Body of pancreas (tissue), 4 donors: ENCODE results near the gene TMC3. TPM values are rescaled to one million over a fixed set of nuclear protein-coding genes. Genes with fewer than 3 reads are reported as not detected.
A peak's percentile ranks its signal among the peaks of the same experiment; 100 is the strongest.

ENCODE experiments used
- ATAC-seq: fragments of 150-250 bp; one replicate; pipeline ENCODE4 v1.9.1; 2016
- DNase-seq, 4 donors: peaks; one replicate each; pipeline ENCODE4 v3.0.0-alpha.2; 2019
- H3K27ac ChIP-seq, 4 donors: fragments of 200-600 bp; sonication (generic); 1 replicate in 3 of 4; 2 replicates in 1 of 4; pipeline versions ENCODE4 v1.5.1 to v1.6.1; 2016 to 2019; ENCODE audit warnings: mild to moderate bottlenecking in 1 of 4, mixed read lengths in 1 of 4, moderate library complexity in 1 of 4
- H3K27me3 ChIP-seq, 2 donors: fragments of 200-600 bp; sonication (generic); one replicate each; pipeline ENCODE4 v1.6.0; 2016; ENCODE audit warnings: mild to moderate bottlenecking in 1 of 2
- H3K36me3 ChIP-seq, 2 donors: fragments of 200-600 bp; sonication (generic); replicated peaks in 1 of 2; 2 replicates each; pipeline ENCODE4 v1.5.1; 2016; ENCODE audit warnings: low read depth in 2 of 2; ENCODE audit not compliant: insufficient read depth in 1 of 2
- H3K4me1 ChIP-seq: fragments of 200-600 bp; sonication (generic); one replicate; pipeline ENCODE4 v1.6.0; 2016
- H3K4me3 ChIP-seq, 2 donors: fragments of 200-600 bp; sonication (generic); 1 replicate in 1 of 2; 2 replicates in 1 of 2; pipeline ENCODE4 v1.5.1; 2016 to 2019
- H3K9me3 ChIP-seq, 3 donors: fragments of 200-600 bp; sonication (generic); 1 replicate in 2 of 3; 2 replicates in 1 of 3; pipeline ENCODE4 v1.5.1; 2016
- POLR2A ChIP-seq, 3 donors: fragments of 450-650 bp; IDR thresholded peaks; one replicate each; pipeline ENCODE4 v1.6.1; 2016; ENCODE audit warnings: antibody characterized with exemption in 3 of 3, mild to moderate bottlenecking in 2 of 3
- WGBS, 2 donors: methylation state at CpG; one replicate each; pipeline ENCODE4 v1.1.5; 2017; 5-methylcytosine and 5-hydroxymethylcytosine counted together
- intact Hi-C: fragments of 100-400 bp; cut with DNase I; formaldehyde crosslinking; loops from one replicate; pipeline ENCODE4 v1.15.1; 2023
- total RNA-seq, 2 donors: library from RNA; depleted of rRNA; stranded (reverse); fragments of >200 nt; gene quantifications; one replicate each; pipeline ENCODE4 v1.1.0, GENCODE V29; 2016
- TF ChIP-seq, protein P1 (sequence below), 7 experiments: fragments of 450-650 bp in 4 of 7; fragments of 200-600 bp in 3 of 7; sonication (generic) in 3 of 7; IDR thresholded peaks; one replicate each; pipeline ENCODE4 v1.5.1; 2016 to 2019; ENCODE audit warnings: antibody characterized with exemption in 7 of 7

Gene TMC3
- total RNA-seq, 2 donors from 2014 or later = 0.33 TPM; not detected in 1

DNA sequence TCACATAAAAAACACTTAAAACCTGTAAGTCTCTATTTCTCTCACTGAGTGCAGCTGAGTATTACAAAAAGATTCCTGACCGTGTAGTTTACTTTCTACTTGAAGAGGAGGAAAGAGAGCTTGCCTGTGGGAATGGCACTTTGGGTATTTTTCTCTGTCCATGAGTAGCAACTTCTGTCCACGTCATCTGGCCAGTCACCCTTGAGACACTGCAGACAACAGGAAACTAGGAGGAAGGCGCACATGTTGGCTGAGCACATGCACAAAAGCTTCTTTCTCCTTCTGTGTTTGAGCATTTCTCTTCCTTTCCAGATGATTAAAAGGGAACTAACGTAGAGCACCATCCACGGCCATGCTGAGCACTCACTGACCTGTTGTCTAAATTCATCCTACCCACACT is 69.8 kb downstream of the TMC3 start:
- no peak overlapping the region for H3K4me3 ChIP-seq
- H3K27ac ChIP-seq = peak overlapping the region in 1 of 4 donors; percentile 71
- TF ChIP-seq POLR2A (IDR thresholded peaks at IDR 0.05) = no peak
- TF ChIP-seq, protein P1, sequence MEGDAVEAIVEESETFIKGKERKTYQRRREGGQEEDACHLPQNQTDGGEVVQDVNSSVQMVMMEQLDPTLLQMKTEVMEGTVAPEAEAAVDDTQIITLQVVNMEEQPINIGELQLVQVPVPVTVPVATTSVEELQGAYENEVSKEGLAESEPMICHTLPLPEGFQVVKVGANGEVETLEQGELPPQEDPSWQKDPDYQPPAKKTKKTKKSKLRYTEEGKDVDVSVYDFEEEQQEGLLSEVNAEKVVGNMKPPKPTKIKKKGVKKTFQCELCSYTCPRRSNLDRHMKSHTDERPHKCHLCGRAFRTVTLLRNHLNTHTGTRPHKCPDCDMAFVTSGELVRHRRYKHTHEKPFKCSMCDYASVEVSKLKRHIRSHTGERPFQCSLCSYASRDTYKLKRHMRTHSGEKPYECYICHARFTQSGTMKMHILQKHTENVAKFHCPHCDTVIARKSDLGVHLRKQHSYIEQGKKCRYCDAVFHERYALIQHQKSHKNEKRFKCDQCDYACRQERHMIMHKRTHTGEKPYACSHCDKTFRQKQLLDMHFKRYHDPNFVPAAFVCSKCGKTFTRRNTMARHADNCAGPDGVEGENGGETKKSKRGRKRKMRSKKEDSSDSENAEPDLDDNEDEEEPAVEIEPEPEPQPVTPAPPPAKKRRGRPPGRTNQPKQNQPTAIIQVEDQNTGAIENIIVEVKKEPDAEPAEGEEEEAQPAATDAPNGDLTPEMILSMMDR (IDR thresholded peaks at IDR 0.05) = no peak
- peak in 1 of 4 donors; percentile 61 for DNase-seq
- ATAC-seq = no peak
- no peaks in the 10 kb centered on the region for H3K27me3 ChIP-seq
- intact Hi-C loops = no loop called here
- 57 to 74% methylated on average over 5 of the region's 5 CpGs for WGBS, 2 donors
- no peaks in the 10 kb centered on the region for H3K9me3 ChIP-seq
- H3K4me1 ChIP-seq = no peaks in the 10 kb centered on the region
- no peaks in the 10 kb centered on the region for H3K36me3 ChIP-seq

DNA sequence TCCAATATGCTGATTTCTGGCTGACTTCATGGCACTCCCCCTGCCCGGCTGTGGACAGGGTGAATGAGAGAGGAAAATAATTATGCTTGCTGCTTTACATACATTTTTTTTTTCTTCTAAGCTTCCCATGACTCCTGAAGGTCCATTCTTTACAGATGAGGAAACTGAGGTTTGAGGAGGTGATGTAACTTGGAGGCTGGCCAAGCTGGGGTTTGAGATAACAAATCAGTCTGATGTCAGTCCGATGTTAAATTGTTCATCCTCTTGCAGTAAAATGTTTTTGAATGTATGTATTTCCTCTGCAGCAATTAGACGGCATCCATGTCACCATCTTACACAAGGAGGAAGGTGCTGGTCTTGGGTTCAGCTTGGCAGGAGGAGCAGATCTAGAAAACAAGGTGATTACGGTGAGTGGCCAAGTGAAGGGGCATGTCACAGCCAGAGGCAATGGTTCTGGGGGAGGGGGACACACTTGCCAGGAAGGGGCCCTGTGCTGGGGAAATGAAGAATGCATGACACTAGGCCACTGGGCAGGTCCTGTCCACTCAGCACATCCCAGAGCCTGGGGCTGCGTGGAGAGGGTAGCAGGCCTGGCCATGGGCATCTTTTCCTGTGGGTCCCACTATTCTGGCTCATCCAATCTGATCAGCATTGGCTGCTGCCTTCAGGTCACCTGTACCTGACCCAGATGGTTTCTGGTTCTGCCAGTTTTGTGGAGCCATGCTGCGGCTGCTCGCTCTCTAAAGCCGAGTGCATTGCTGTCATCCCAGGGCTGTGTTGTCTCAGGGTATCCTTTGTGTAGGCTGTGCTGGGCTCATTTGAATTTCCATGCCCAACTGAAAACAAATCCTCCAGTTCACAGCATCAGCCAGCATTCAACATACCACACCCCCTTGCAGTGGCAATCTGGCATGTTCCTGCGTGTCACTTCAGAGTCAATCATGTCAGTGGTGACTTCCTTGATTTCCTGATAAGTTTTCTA is 70.5 kb downstream of the TMC3 start:
- H3K9me3 ChIP-seq = no peaks in the 10 kb centered on the region
- H3K4me1 ChIP-seq = no peaks in the 10 kb centered on the region
- DNase-seq (no peak), ATAC-seq (no peak)
- 73 to 80% methylated on average over 9 of the region's 9 CpGs for WGBS, 2 donors
- no peak overlapping the region for H3K4me3 ChIP-seq
- intact Hi-C loops = no loop called here
- no peaks in the 10 kb centered on the region for H3K27me3 ChIP-seq
- H3K27ac ChIP-seq = peak overlapping the region in 1 of 4 donors; percentile 71
- no peak for TF ChIP-seq POLR2A (IDR thresholded peaks at IDR 0.05)
- TF ChIP-seq, protein P1 (IDR thresholded peaks at IDR 0.05) = no peak
- H3K36me3 ChIP-seq = no peaks in the 10 kb centered on the region

DNA sequence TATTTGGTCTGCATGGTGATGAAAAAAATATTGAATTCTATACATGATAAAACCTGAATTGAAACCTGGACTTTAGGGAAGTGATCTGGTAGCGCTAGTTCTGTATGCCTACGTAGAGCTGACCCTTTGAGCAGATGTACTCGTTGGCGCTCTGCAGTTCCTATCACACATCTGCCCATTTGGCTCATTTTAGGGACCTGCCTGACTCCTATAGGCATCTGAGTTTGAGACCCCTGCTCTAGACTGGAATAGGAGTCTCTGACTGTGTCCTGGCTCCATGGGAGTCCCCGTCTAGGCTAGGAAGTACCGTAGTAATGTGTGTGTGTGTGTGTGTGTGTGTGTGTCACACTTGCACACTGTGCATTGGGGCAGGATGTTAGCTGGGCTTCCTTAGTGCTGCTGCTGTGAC is 71.3 kb downstream of the TMC3 start:
- H3K4me3 ChIP-seq = no peak overlapping the region
- intact Hi-C loops = no loop called here
- H3K27me3 ChIP-seq = no peaks in the 10 kb centered on the region
- H3K4me1 ChIP-seq = no peaks in the 10 kb centered on the region
- no peaks in the 10 kb centered on the region for H3K36me3 ChIP-seq
- peak overlapping the region in 1 of 4 donors; percentile 71 for H3K27ac ChIP-seq
- H3K9me3 ChIP-seq = no peaks in the 10 kb centered on the region
- DNase-seq = no peak
- TF ChIP-seq, protein P1 (IDR thresholded peaks at IDR 0.05) = no peak
- no peak for TF ChIP-seq POLR2A (IDR thresholded peaks at IDR 0.05)
- ATAC-seq = no peak
- 78 to 81% methylated on average over 6 of the region's 6 CpGs for WGBS, 2 donors

DNA sequence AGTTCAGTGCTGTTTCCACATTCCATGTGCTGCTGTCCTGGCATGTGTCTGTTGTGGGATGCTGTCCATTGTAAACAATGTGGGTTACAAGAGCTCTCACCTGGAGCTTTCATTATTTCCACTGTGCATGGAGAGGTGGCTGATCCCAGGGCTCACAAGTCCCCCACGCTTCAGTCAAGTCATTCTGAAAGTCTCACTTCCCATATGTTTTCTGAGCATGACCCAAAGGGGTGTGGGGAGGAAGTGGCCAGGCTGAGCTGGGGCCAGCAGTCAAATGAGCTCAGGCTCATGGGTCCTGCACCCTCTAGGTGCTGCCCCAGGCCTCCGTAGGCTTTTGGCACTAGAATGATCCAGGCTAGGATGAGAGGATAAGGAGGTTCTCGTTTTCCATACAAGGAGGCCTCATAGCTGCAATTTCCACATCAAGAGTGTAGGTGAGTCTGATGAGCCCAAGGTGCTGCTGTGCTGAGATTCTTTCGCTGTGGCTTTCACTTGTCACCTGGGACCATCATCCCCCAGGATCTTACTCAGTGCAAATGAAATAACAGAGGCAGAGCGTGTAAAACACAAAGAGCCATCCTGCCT is 72.1 kb downstream of the TMC3 start:
- 66 to 73% methylated on average over 5 of the region's 5 CpGs for WGBS, 2 donors
- no peak for TF ChIP-seq POLR2A (IDR thresholded peaks at IDR 0.05)
- TF ChIP-seq, protein P1 (IDR thresholded peaks at IDR 0.05) = no peak
- intact Hi-C loops = no loop called here
- H3K36me3 ChIP-seq = no peaks in the 10 kb centered on the region
- no peaks in the 10 kb centered on the region for H3K9me3 ChIP-seq
- H3K4me3 ChIP-seq = no peak overlapping the region
- no peak for ATAC-seq
- no peaks in the 10 kb centered on the region for H3K4me1 ChIP-seq
- DNase-seq = peak in 1 of 4 donors; percentile 63
- no peaks in the 10 kb centered on the region for H3K27me3 ChIP-seq
- H3K27ac ChIP-seq = peak overlapping the region in 1 of 4 donors; percentile 71
